SK-N-SH (cell line): Measurements from ENCODE around the gene PGS1. TPM values are rescaled to one million over a fixed set of nuclear protein-coding genes. Genes with fewer than 3 reads are reported as not detected.

Experiments
- CTCF ChIA-PET: fragments of 300-600, 350-600 bp; formaldehyde crosslinking; extraction: SDS; loops from one replicate; lab custom pipeline; 2021; lab: Yijun Ruan, JAX
- POLR2A ChIA-PET: fragments of 350-600 bp; sonication (Branson Sonifier 250); formaldehyde crosslinking; extraction: SDS; loops from one replicate; lab custom pipeline; 2020; ENCODE audit warnings: antibody characterized with exemption, inconsistent platforms; lab: Yijun Ruan, JAX
- DNase-seq: peaks from one replicate; pipeline ENCODE4 v3.0.0; 2012
- H2AFZ ChIP-seq: fragments of 200-600 bp; sonication (generic); 2 replicates; pipeline ENCODE4 v1.8.1; 2016; ENCODE audit warnings: antibody characterized with exemption, mild to moderate bottlenecking, low read depth
- H3F3A ChIP-seq: fragments of 200-600 bp; sonication (generic); replicated peaks from 2 replicates; pipeline ENCODE3; 2016; ENCODE audit warnings: antibody characterized with exemption, mild to moderate bottlenecking; ENCODE audit not compliant: insufficient read depth
- H3K27ac ChIP-seq, 2 experiments: fragments of 200-500 bp in 1 of 2; fragments of 200-600 bp in 1 of 2; sonication (Bioruptor generic) in 1 of 2; sonication (generic), shearing (Covaris generic) in 1 of 2; 2 replicates each; pipeline versions ENCODE4 v1.5.1 to v1.6.1; 2014 to 2016; ENCODE audit warnings: low read depth in 2 of 2, inconsistent platforms in 1 of 2, low read length in 1 of 2, mild to moderate bottlenecking in 1 of 2, mixed read lengths in 1 of 2
- H3K27me3 ChIP-seq: fragments of 200-600 bp; sonication (generic), shearing (Covaris generic); 2 replicates; pipeline ENCODE4 v1.6.1; 2016; ENCODE audit warnings: mixed run types; ENCODE audit not compliant: insufficient read depth
- H3K36me3 ChIP-seq, 2 experiments: fragments of 200-500 bp in 1 of 2; fragments of 200-600 bp in 1 of 2; sonication (Bioruptor generic) in 1 of 2; sonication (generic) in 1 of 2; replicated peaks in 1 of 2; 2 replicates each; pipeline versions ENCODE3 to v1.5.1; 2014 to 2016; ENCODE audit warnings: low read length in 1 of 2, mild to moderate bottlenecking in 1 of 2; ENCODE audit not compliant: insufficient read depth in 2 of 2, control insufficient read depth in 1 of 2
- H3K4me1 ChIP-seq, 2 experiments: fragments of 200-500 bp in 1 of 2; fragments of 200-600 bp in 1 of 2; sonication (Bioruptor generic) in 1 of 2; sonication (generic), shearing (Covaris generic) in 1 of 2; 2 replicates each; pipeline versions ENCODE4 v1.5.1 to v1.6.1; 2014 to 2016; ENCODE audit warnings: low read depth in 1 of 2, low read length in 1 of 2, mixed run types in 1 of 2; ENCODE audit not compliant: insufficient read depth in 2 of 2, control insufficient read depth in 1 of 2
- H3K4me2 ChIP-seq: fragments of 200-600 bp; sonication (generic), shearing (Covaris generic); 2 replicates; pipeline ENCODE4 v1.6.1; 2017; ENCODE audit warnings: mixed run types
- H3K4me3 ChIP-seq, 2 experiments: fragments of 200-500 bp in 1 of 2; fragments of 200-600 bp in 1 of 2; sonication (Bioruptor generic) in 1 of 2; sonication (generic), shearing (Covaris generic) in 1 of 2; 2 replicates each; pipeline versions ENCODE4 v1.5.1 to v1.8.1; 2014 to 2016; ENCODE audit warnings: low read depth in 2 of 2, inconsistent platforms in 1 of 2, low read length in 1 of 2, mild to moderate bottlenecking in 1 of 2, mixed read lengths in 1 of 2, moderate library complexity in 1 of 2
- H3K79me2 ChIP-seq: fragments of 200-600 bp; sonication (generic); 2 replicates; pipeline ENCODE4 v1.8.1; 2017; ENCODE audit warnings: mild to moderate bottlenecking; ENCODE audit not compliant: insufficient read depth
- H3K9ac ChIP-seq: fragments of 200-600 bp; sonication (generic); 2 replicates; pipeline ENCODE4 v1.6.1; 2017; ENCODE audit warnings: mixed run types
- H3K9me2 ChIP-seq: fragments of 200-600 bp; sonication (generic); 2 replicates; pipeline ENCODE4 v1.6.1; 2017; ENCODE audit warnings: mixed run types
- H3K9me3 ChIP-seq: fragments of 200-600 bp; sonication (generic); 2 replicates; pipeline ENCODE4 v1.6.1; 2017; ENCODE audit warnings: mixed run types, mild to moderate bottlenecking, moderate library complexity
- H4K20me1 ChIP-seq: fragments of 200-600 bp; sonication (generic); 2 replicates; pipeline ENCODE4 v1.6.1; 2017; ENCODE audit warnings: mild to moderate bottlenecking, mixed run types; ENCODE audit not compliant: insufficient read depth
- ELF1 ChIP-seq: IDR thresholded peaks from 2 replicates; pipeline ENCODE4 v1.4.0; 2012
- EP300 ChIP-seq, 2 experiments: IDR thresholded peaks; 2 replicates each; pipeline versions ENCODE4 v1.4.0 to v1.6.1; 2012; ENCODE audit warnings: borderline replicate concordance in 1 of 2, low read depth in 1 of 2, low read length in 1 of 2
- EZH2phosphoT487 ChIP-seq: fragments of 200-600 bp; sonication (generic); IDR thresholded peaks from 2 replicates; pipeline ENCODE4 v1.6.1; 2017; ENCODE audit warnings: low read depth, mixed run types, mild to moderate bottlenecking, antibody characterized with exemption, moderate library complexity, borderline replicate concordance
- FOSL2 ChIP-seq: IDR thresholded peaks from 2 replicates; pipeline ENCODE4 v1.4.0; 2012; ENCODE audit warnings: low read depth, mild to moderate bottlenecking, moderate library complexity, borderline replicate concordance
- GABPA ChIP-seq: IDR thresholded peaks from 2 replicates; pipeline ENCODE4 v1.4.0; 2012; ENCODE audit warnings: low read depth, mild to moderate bottlenecking
- GATA2 ChIP-seq: sonication (generic); formaldehyde crosslinking; IDR thresholded peaks from 2 replicates; pipeline ENCODE4 v1.5.0; 2020; ENCODE audit warnings: mild to moderate bottlenecking, missing genetic modification reagents
- JUND ChIP-seq: IDR thresholded peaks from 2 replicates; pipeline ENCODE4 v1.4.0; 2012
- NRF1 ChIP-seq: IDR thresholded peaks from 2 replicates; pipeline ENCODE4 v1.6.1; 2012; ENCODE audit warnings: low read depth, mild to moderate bottlenecking, low read length
- POLR2AphosphoS5 ChIP-seq: IDR thresholded peaks from 2 replicates; pipeline ENCODE4 v1.6.1; 2012; ENCODE audit warnings: low read depth, low read length
- RFX5 ChIP-seq: IDR thresholded peaks from 2 replicates; pipeline ENCODE4 v1.6.1; 2012; ENCODE audit warnings: mild to moderate bottlenecking, improper control_type of control experiment, low read length
- RXRA ChIP-seq: IDR thresholded peaks from 2 replicates; pipeline ENCODE4 v1.4.0; 2012; ENCODE audit warnings: low read depth, mild to moderate bottlenecking, borderline replicate concordance
- SIN3A ChIP-seq: IDR thresholded peaks from 2 replicates; pipeline ENCODE4 v1.6.1; 2012; ENCODE audit warnings: low read depth, mild to moderate bottlenecking, low read length, moderate library complexity, borderline replicate concordance
- SMC3 ChIP-seq: IDR thresholded peaks from 2 replicates; pipeline ENCODE4 v1.6.1; 2012; ENCODE audit warnings: low read depth, low read length, improper control_type of control experiment
- TEAD4 ChIP-seq: IDR thresholded peaks from 2 replicates; pipeline ENCODE4 v1.4.0; 2012; ENCODE audit warnings: mild to moderate bottlenecking, borderline replicate concordance; ENCODE audit not compliant: insufficient read depth
- WGBS: methylation state at CpG from one replicate; pipeline ENCODE4 v1.1.6; 2017; ENCODE audit warnings: low lambda C conversion rate; 5-methylcytosine and 5-hydroxymethylcytosine counted together
- polyA plus RNA-seq, 3 experiments: library from polyadenylated mRNA; depleted of rRNA; stranded (reverse); fragments of >200 nt; gene quantifications; 2 replicates each; pipeline ENCODE4 v1.2.3, GENCODE V29; 2012
- TF ChIP-seq, protein P1 (sequence below): IDR thresholded peaks from 2 replicates; pipeline ENCODE4 v1.4.0; 2012; ENCODE audit warnings: low read depth, borderline replicate concordance
- TF ChIP-seq, protein P2 (sequence below): IDR thresholded peaks from 2 replicates; pipeline ENCODE4 v1.4.0; 2012; ENCODE audit warnings: low read depth, borderline replicate concordance

PGS1 gene
- polyA plus RNA-seq, 1 of the 3 experiments (the other 2 are of a cell fraction): 88.4 TPM

DNA sequence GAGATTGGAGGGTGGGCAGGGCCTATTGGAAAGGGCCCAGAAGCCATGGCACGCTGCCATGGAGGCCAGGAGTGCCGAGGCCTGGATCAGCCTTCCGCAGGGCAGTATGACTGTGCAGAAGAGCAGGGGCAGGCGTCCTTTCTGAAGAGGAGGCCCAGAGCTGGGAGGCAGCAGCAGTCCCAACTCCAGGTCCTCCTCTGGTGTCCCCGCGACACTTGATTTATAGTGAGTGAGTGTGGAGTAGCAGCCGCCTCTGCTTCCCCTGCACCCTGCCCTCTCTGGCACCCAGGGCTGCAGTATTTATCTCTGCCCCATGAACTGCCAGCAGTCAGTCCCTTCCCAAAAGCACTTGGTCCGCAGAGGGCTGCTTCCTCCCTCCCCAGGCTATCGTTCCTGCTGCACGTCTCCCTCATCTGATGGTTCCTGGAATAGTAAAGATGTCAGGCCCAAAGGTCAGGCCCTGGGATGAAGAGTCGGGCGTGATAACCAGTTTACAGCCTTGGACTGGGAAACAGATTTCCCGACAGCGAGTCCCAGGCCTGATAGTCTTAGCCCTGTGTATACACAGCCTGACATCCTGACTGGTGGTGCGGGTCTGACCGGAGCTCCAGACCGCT lies 32.9 kb downstream of the PGS1 start:
- Histone ChIP-seq H3K79me2 (peaks cover 76% of the 10 kb centered on the region), H2AFZ (no peak overlapping the region), H3K4me2 (no peak overlapping the region), H3K9me3 (no peaks in the 10 kb centered on the region), H3K4me1 (peaks cover 0 to 22% of the 10 kb centered on the region in 2 experiments; a peak in 1 of 4 replicates), H3K36me3 (peaks cover 5 to 45% of the 10 kb centered on the region in 2 experiments), H4K20me1 (peaks cover 87% of the 10 kb centered on the region), H3K9me2 (no peaks in the 10 kb centered on the region), H3K4me3 (no peak overlapping the region), H3K9ac (no peak overlapping the region), H3F3A (no peaks in the 10 kb centered on the region), H3K27me3 (no peaks in the 10 kb centered on the region), H3K27ac (peak overlapping the region in 1 of 2 experiments; percentile 13; a peak in 1 of 4 replicates)
- ChIA-PET CTCF (interaction anchor here (1.0 to 3.1 kb wide), 8 partner anchors 9 to 123 kb away, joined by 3 to 17 read pairs (median 6); partner anchors contain the start of gene SOCS3), POLR2A (interaction anchor here (0.6 to 0.7 kb wide), 2 partner anchors 14 to 21 kb away, joined by 3 read pairs; no protein-coding TSS in a partner anchor)
- WGBS: 94% methylated on average over 13 of the region's 17 CpGs
- TF ChIP-seq, protein P1, sequence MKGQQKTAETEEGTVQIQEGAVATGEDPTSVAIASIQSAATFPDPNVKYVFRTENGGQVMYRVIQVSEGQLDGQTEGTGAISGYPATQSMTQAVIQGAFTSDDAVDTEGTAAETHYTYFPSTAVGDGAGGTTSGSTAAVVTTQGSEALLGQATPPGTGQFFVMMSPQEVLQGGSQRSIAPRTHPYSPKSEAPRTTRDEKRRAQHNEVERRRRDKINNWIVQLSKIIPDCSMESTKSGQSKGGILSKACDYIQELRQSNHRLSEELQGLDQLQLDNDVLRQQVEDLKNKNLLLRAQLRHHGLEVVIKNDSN: no peak
- TF ChIP-seq ELF1 (no peak), POLR2AphosphoS5 (no peak), GABPA (no peak), SMC3 (no peak), EZH2phosphoT487 (no peak), GATA2 (no peak), JUND (no peak), RFX5 (no peak), NRF1 (no peak), TEAD4 (no peak), EP300 (IDR thresholded peaks at IDR 0.05; ENCODE audit: borderline replicate concordance in 1 of 2, low read depth in 1 of 2, low read length in 1 of 2) (no peak), FOSL2 (no peak), RXRA (no peak), SIN3A (no peak)
- TF ChIP-seq, protein P2, sequence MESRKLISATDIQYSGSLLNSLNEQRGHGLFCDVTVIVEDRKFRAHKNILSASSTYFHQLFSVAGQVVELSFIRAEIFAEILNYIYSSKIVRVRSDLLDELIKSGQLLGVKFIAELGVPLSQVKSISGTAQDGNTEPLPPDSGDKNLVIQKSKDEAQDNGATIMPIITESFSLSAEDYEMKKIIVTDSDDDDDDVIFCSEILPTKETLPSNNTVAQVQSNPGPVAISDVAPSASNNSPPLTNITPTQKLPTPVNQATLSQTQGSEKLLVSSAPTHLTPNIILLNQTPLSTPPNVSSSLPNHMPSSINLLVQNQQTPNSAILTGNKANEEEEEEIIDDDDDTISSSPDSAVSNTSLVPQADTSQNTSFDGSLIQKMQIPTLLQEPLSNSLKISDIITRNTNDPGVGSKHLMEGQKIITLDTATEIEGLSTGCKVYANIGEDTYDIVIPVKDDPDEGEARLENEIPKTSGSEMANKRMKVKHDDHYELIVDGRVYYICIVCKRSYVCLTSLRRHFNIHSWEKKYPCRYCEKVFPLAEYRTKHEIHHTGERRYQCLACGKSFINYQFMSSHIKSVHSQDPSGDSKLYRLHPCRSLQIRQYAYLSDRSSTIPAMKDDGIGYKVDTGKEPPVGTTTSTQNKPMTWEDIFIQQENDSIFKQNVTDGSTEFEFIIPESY: no peak
- DNase-seq: no peak
